Activated T-helper 17 cell treated with anti-CD3 and anti-CD28 coated beads, Interleukin-2, amount 50 U/mL, for 72 hours (primary cell): ENCODE measurements around the gene PHF21B. TPM values are rescaled to one million over a fixed set of nuclear protein-coding genes. Genes with fewer than 3 reads are reported as not detected.
"Not testable (repeated sequence)": the region's sequence is repeated elsewhere in the genome, so short reads cannot be mapped to it uniquely, and the experiment has no call there.

ENCODE experiments used
- ATAC-seq: fragments of 150-1000 bp; cut with Tn5 transposase; replicated peaks from 2 replicates; pipeline ENCODE4 v1.10.0; 2021; ENCODE audit warnings: mild to moderate bottlenecking, moderate library complexity
- H3K27ac Mint-ChIP-seq: one replicate; pipeline ENCODE4 v1.8.0; 2022; ENCODE audit warnings: mixed read lengths
- H3K27me3 Mint-ChIP-seq: one replicate; pipeline ENCODE4 v1.8.0; 2022; ENCODE audit warnings: mixed read lengths
- H3K36me3 Mint-ChIP-seq: one replicate; pipeline ENCODE4 v1.8.0; 2022; ENCODE audit warnings: low read depth, mild to moderate bottlenecking, mixed read lengths
- H3K4me1 Mint-ChIP-seq: one replicate; pipeline ENCODE4 v1.8.0; 2022; ENCODE audit warnings: mixed read lengths
- H3K4me3 Mint-ChIP-seq: one replicate; pipeline ENCODE4 v1.8.0; 2022; ENCODE audit warnings: mild to moderate bottlenecking, mixed read lengths
- H3K9me3 Mint-ChIP-seq: one replicate; pipeline ENCODE4 v1.8.0; 2022; ENCODE audit warnings: mixed read lengths
- total RNA-seq, 2 donors: library from RNA; stranded (reverse); gene quantifications; one replicate each; pipeline ENCODE4 v1.2.3, GENCODE V29; 2022

The PHF21B gene
- total RNA-seq, 2 donors from 2014 or later = not detected

DNA sequence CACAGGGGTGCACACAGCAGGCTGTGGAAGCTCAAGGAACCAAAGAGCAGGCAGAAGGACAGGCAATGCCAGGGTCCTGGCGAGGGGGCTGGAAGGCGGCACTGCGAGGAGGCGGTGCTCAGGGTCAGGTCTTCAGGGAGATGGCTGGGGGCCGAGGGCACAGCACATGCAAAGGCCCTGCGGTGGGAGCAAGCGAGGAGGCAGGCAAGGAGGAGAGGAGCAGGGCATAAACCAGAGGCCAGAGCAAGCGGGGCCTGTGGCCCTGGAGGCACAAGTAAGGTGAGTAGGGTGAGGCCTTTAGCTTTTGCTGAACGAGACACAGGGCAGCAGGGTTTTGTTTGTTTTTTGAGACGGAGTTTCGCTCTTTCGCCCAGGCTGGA lies 130.5 kb downstream of the PHF21B start:
- Mint-ChIP-seq H3K27ac (no peak overlapping the region), H3K4me1 (no peaks in the 10 kb centered on the region), H3K4me3 (no peak overlapping the region), H3K27me3 (peaks cover 8% of the 10 kb centered on the region), H3K36me3 (no peaks in the 10 kb centered on the region), H3K9me3 (no peaks in the 10 kb centered on the region)
- no peak for ATAC-seq

DNA sequence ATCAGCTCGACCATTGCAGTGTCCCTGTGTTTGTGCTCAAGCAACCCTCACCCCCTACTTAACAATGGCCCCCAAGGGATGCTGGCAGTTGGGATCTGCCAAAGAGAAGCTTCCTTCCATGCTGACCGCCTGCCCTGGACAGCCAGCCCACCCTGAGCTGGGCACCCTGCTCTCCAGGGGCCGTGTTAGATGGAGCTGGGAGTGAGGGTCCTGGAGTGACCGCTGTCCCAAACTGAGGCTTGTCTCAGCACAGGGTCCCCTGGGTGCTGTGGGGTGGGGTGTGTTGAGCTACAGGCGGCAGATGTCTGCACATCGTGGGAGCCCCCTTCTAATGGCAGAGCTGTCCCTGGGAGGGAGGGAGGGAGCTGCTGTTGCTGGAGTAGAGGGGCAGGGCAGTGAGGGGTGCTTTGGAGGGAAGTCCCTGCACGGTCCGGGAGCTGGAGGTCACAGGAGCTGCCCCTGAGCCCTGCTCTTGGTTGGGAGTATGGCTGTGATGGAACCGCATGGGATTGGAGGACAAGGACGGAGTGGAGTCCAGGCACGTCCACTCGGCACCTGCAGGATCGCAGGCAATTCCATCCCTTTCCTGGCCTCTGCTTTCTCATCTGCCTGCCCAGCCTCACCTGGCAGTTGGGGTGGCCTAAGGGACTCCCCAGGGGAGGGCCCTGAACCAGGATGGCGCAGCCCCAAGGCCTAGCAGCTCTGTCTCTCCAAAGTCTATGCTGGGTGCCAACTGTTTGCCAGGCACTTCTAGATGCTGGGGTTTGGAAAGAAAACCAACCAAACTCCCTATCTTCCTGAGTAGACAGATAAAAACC lies 131.1 kb downstream of the PHF21B start:
- no peaks in the 10 kb centered on the region for H3K36me3 Mint-ChIP-seq
- H3K4me1 Mint-ChIP-seq = no peaks in the 10 kb centered on the region
- no peak overlapping the region for H3K27ac Mint-ChIP-seq
- no peaks in the 10 kb centered on the region for H3K9me3 Mint-ChIP-seq
- no peak overlapping the region for H3K4me3 Mint-ChIP-seq
- no peak for ATAC-seq
- H3K27me3 Mint-ChIP-seq = peaks cover 8% of the 10 kb centered on the region

DNA sequence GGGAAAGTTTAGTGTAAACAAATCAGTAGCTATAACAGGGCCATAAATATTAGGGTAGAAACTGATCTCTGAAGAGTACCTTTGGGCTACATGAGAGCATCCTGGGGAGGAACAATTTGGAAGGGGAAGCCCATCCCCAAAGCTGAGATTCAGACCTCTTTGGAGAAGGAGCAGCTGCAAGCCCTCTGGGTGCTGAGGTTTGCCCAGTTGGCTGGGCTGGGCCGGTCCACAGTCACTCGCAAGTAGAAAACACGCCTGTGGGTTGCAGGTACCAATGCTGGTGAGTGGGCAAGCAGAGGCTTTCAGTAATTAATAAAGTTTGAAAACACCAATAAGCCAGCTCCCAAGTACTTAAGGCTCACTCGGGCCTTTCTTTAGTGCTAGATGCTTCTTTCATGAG lies 132.9 kb downstream of the PHF21B start:
- ATAC-seq = no peak
- Mint-ChIP-seq H3K27me3 (peaks cover 8% of the 10 kb centered on the region), H3K27ac (no peak overlapping the region), H3K36me3 (no peaks in the 10 kb centered on the region), H3K4me1 (no peaks in the 10 kb centered on the region), H3K4me3 (no peak overlapping the region), H3K9me3 (no peaks in the 10 kb centered on the region)

DNA sequence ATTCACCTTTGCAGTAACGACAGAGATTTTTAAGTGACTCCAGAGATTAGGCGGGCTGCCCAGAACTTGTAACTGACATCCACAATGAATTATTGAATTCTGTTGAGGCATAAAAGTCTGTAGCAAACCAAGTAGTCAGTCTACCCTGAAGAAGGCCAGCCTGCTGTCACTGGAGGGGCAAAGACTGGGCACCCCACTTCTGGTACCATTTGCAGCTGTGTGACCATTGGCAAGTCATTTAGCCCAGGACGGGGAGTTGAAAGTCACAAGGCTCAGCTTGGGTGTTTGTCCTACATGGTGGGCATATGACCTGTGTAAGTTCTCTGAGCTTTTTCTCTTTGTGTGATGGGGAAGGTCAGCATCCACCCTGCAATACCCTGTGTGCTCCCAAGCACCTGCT lies 138.0 kb downstream of the PHF21B start:
- Mint-ChIP-seq H3K9me3 (peaks cover 3% of the 10 kb centered on the region), H3K4me3 (no peak overlapping the region), H3K4me1 (no peaks in the 10 kb centered on the region), H3K27me3 (peaks cover 8% of the 10 kb centered on the region), H3K27ac (no peak overlapping the region), H3K36me3 (no peaks in the 10 kb centered on the region)
- no peak for ATAC-seq

DNA sequence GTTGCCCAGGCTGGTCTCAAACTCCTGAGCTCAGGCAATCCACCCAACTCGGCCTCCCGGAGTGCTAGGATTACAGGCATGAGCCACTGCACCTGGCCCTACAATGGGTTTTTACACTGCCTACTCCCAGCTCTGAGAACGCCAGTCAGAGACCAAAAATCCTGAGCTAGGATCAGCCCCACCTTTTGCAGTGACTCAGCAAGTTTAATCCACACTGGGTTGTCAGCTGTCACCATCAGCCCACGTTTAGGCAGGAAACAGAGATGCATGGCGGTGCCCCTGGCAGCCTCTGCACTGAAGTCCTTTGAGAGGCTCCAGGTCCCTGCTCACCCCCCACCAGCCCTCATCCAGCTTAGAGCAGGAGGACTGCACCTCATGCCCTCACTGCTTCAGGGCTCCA lies 139.8 kb downstream of the PHF21B start:
- Mint-ChIP-seq H3K4me3 (no peak overlapping the region), H3K36me3 (no peaks in the 10 kb centered on the region), H3K9me3 (peaks cover 3% of the 10 kb centered on the region), H3K4me1 (no peaks in the 10 kb centered on the region), H3K27ac (no peak overlapping the region), H3K27me3 (peaks cover 4% of the 10 kb centered on the region)
- ATAC-seq = no peak

DNA sequence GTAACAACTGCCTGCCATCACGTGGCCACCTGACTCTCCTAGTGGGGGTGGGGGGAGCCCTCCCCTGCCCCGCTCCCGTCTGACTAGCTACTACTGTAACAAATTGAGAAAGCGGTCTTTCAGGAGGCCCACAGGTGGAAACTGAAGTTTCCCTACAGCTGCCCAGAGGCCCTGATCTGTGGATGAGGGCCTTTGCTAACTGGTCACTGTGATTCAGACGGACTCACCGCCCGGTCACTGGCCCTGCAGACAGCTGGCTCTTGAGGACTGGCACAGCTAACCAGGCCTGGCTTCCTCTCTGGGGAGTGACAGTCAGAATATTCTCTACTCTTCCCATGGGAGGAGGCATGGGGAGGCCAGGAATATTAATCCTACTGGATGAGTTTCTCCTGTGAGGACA lies 140.6 kb downstream of the PHF21B start:
- Mint-ChIP-seq H3K4me1 (no peaks in the 10 kb centered on the region), H3K9me3 (peaks cover 3% of the 10 kb centered on the region), H3K36me3 (no peaks in the 10 kb centered on the region), H3K27ac (no peak overlapping the region), H3K4me3 (no peak overlapping the region), H3K27me3 (peaks cover 4% of the 10 kb centered on the region)
- no peak for ATAC-seq

DNA sequence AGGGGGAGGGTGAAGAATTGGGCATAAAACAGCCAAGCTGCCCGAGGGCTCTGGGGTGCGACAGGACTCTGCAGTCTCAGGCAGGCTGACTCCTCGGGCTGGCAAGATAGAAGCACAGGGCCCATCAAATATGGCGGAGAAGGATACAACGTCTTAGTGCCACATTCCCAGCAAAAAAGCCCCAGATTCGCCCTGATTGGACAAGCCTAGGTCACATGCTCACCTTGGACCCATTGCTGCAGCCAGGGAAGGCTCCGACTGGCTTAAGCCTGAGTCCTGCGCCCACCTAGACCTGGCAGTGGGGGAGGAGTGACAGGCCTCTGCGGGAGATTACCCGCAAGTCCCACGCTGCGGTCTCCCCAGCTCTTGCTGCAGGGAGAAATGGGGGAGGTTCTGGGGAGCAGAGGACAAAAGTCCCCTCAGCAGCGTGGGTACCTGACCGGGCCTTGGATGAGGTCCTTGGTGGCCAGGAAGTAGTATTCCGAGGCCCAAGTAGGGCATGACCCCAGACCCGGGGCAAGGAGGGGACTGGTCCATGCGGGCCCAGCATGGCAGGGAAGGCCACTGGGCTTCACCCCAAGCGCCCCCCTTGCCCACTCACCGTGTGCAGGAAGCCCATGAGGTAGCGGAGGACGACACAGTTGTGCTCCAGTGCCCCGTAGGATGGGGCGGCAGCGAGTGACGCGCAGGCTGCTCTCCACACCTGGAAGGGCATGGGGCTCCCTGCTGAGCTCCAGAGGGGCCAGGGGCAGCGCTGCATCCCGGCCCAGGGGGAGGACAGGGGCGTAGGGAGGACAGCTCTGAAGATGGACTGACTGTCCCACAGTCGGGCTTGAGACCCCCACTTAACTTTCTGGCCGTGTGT lies 144.4 kb downstream of the PHF21B start:
- H3K27me3 Mint-ChIP-seq = peaks cover 2% of the 10 kb centered on the region
- H3K36me3 Mint-ChIP-seq = no peaks in the 10 kb centered on the region
- H3K9me3 Mint-ChIP-seq = no peaks in the 10 kb centered on the region
- no peaks in the 10 kb centered on the region for H3K4me1 Mint-ChIP-seq
- no peak overlapping the region for H3K27ac Mint-ChIP-seq
- ATAC-seq = no peak
- H3K4me3 Mint-ChIP-seq = no peak overlapping the region

DNA sequence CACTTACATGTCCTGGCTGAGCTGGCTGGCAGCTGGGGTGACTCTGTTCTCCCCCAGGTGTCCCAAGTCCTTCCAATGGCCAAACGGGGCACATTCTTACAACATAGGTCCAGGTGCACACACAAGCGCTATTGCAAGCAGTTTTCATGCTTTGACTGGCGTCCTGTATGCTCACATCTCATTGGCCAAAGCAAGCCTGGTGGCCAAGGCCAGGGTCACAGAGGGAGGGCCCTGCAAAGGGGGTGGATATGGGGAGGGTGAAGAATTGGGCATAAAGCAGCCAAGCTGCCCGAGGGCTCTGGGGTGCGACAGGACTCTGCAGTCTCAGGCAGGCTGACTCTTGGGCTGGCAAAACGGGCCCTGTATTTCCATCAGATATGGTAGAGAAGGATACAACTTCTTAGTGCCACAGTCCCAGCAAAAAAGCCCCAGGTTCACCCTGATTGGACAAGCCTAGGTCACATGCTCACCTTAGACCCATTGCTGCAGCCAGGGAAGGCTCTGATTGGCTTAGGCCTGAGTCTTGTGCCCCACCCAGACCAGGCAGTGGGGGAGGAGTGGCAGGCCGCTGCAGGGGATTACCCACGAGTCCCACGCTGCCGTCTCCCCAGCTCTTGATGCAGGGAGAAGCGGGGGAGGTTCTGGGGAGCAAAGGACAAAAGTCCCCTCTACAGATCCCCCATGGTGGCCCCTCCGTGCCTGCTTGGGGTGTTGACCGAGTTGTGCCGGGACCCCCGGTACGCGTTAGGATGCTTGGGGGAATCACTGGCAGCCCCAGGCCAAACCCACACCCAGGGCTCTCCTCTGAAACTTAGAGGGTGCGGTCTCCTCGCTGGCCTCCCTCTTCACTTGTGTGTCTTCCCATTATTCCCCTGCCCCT lies 146.6 kb downstream of the PHF21B start:
- H3K9me3 Mint-ChIP-seq = no peaks in the 10 kb centered on the region
- H3K27me3 Mint-ChIP-seq = no peaks in the 10 kb centered on the region
- no peak overlapping the region for H3K4me3 Mint-ChIP-seq
- ATAC-seq = no peak
- no peak overlapping the region for H3K27ac Mint-ChIP-seq
- no peaks in the 10 kb centered on the region for H3K36me3 Mint-ChIP-seq
- no peaks in the 10 kb centered on the region for H3K4me1 Mint-ChIP-seq

DNA sequence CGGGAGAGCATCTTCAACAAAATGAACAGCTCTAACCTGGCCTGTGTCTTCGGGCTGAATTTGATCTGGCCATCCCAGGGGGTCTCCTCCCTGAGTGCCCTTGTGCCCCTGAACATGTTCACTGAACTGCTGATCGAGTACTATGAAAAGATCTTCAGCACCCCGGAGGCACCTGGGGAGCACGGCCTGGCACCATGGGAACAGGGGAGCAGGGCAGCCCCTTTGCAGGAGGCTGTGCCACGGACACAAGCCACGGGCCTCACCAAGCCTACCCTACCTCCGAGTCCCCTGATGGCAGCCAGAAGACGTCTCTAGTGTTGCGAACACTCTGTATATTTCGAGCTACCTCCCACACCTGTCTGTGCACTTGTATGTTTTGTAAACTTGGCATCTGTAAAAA lies 147.5 kb downstream of the PHF21B start:
- no peaks in the 10 kb centered on the region for H3K27me3 Mint-ChIP-seq
- H3K27ac Mint-ChIP-seq = no peak overlapping the region
- no peaks in the 10 kb centered on the region for H3K36me3 Mint-ChIP-seq
- no peak overlapping the region for H3K4me3 Mint-ChIP-seq
- ATAC-seq = no peak
- no peaks in the 10 kb centered on the region for H3K4me1 Mint-ChIP-seq
- no peaks in the 10 kb centered on the region for H3K9me3 Mint-ChIP-seq

DNA sequence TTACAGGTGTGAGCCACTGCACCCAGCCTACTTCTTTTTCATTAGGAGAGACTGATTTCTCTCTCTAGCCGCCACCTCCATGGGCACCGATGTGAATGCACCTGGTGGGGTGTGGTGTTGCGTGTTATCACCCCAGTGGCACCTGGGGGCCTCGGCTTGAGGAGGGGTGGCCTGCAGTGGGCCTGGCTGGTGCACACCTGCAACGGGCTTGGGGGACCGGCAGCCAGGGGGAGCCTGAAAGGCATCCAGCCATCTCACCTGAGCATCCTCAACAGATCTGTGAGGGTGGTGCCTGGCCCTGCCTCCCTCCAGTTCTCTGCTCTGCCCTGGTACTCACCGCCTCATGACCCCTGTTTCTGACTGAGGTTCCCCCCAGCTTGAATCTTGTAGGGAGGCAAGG lies 148.6 kb downstream of the PHF21B start:
- H3K9me3 Mint-ChIP-seq = no peaks in the 10 kb centered on the region
- H3K27me3 Mint-ChIP-seq = no peaks in the 10 kb centered on the region
- no peak overlapping the region for H3K27ac Mint-ChIP-seq
- H3K4me1 Mint-ChIP-seq = no peaks in the 10 kb centered on the region
- no peaks in the 10 kb centered on the region for H3K36me3 Mint-ChIP-seq
- ATAC-seq = no peak
- no peak overlapping the region for H3K4me3 Mint-ChIP-seq

DNA sequence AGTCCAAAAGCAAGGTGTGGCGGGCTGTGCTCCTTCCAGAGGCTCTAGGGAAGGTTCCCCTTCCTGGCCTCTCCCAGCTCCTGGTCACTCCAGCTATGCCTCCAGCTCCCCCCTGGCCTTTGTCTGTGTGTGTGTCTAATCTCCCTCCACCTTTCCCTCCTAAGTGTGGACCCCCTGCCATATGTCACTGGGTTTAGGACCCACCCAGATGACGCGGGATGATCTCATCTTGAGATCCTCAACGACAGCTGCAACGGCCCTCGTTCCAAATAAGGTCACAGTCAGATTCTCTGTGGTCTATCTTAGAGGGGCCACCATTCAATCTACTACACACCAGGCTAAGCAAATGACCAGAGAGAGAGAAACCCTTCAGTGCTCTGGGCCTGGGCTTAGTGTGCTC lies 149.5 kb downstream of the PHF21B start:
- H3K9me3 Mint-ChIP-seq = no peaks in the 10 kb centered on the region
- no peaks in the 10 kb centered on the region for H3K36me3 Mint-ChIP-seq
- no peaks in the 10 kb centered on the region for H3K27me3 Mint-ChIP-seq

DNA sequence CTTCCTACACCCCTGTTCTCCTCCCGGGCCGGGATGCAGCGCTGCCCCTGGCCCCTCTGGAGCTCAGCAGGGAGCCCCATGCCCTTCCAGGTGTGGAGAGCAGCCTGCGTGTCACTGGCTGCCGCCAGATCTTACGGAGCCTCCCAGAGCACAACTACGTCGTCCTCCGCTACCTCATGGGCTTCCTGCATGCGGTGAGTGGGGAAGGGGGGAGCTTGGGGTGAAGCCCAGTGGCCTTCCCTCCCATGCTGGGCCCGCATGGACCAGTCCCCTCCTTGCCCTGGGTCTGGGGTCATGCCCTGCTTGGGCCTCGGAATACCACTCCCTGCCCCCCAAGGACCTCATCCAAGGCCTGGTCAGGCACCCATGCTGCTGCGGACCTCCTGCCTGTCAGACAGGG lies 150.2 kb downstream of the PHF21B start:
- H3K27ac Mint-ChIP-seq = no peak overlapping the region
- ATAC-seq = no peak
- H3K27me3 Mint-ChIP-seq = no peaks in the 10 kb centered on the region
- H3K4me1 Mint-ChIP-seq = peaks cover 4% of the 10 kb centered on the region
- H3K9me3 Mint-ChIP-seq = no peaks in the 10 kb centered on the region
- H3K4me3 Mint-ChIP-seq = no peak overlapping the region
- H3K36me3 Mint-ChIP-seq = no peaks in the 10 kb centered on the region

More for the DNA sequence above, 149.5 kb downstream of the PHF21B start:
- H3K4me1 Mint-ChIP-seq = peaks cover 4% of the 10 kb centered on the region
- H3K27ac Mint-ChIP-seq = no peak overlapping the region
- no peak overlapping the region for H3K4me3 Mint-ChIP-seq
- ATAC-seq = no peak

DNA sequence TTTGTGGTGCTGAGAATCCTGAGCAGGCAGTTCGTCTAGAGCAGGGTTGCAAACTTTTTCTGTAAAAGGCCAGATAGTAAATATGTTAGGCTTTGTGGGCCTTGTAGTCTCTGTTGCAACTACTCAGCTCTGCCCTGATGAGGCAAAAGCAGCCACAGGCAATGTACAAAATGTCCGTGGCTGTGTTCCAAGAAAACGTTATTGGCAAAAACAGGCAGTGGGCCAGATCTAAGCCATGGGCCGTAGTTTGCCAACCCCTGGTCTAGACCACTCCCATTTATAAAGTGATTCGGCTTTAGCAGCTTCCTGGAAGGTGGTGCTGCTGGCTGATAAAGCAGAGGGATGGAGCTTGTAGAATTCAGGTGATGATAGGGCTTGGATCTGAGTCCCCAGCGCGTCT lies 151.0 kb downstream of the PHF21B start:
- H3K27me3 Mint-ChIP-seq, ATAC-seq, H3K9me3 Mint-ChIP-seq, H3K4me3 Mint-ChIP-seq, H3K36me3 Mint-ChIP-seq, H3K27ac Mint-ChIP-seq, H3K4me1 Mint-ChIP-seq: not testable (repeated sequence)

DNA sequence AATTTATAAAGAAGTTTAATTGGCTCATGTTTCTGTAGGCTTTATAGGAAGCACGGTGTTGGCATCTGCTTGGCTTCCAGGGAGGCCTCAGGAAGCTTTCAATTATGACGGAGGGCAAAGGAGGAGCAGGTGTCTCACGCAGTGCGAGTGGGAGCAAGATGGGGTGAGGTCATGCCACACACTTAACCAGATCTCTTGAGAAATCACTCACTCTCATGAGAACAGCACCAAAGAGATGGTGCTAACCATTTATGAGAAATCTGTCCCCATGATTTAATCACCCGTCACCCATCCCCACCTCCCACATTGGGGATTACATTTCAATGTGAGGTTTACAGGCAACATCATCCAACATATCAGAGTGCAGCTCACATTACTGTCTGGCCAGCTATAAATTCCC lies 153.9 kb downstream of the PHF21B start:
- H3K27me3 Mint-ChIP-seq = no peaks in the 10 kb centered on the region
- no peaks in the 10 kb centered on the region for H3K36me3 Mint-ChIP-seq
- peaks cover 4% of the 10 kb centered on the region for H3K4me1 Mint-ChIP-seq
- no peak overlapping the region for H3K27ac Mint-ChIP-seq
- peak; percentile 92 for ATAC-seq
- no peaks in the 10 kb centered on the region for H3K9me3 Mint-ChIP-seq
- H3K4me3 Mint-ChIP-seq = no peak overlapping the region
